Ovary (tissue), 3 donors: Measurements from ENCODE around the gene FAM170A.

Experiments
- EP300 ChIP-seq: sonication (generic); formaldehyde crosslinking; IDR thresholded peaks from one replicate; pipeline ENCODE4 v1.6.1; 2017; ENCODE audit warnings: antibody characterized with exemption
- POLR2A ChIP-seq: fragments of 450-650 bp; IDR thresholded peaks from one replicate; pipeline ENCODE4 v1.6.1; 2017; ENCODE audit warnings: antibody characterized with exemption, mild to moderate bottlenecking, moderate library complexity
- TF ChIP-seq, protein P1 (sequence below), 3 donors: fragments of 450-650 bp in 2 of 3; fragments of 200-600 bp in 1 of 3; IDR thresholded peaks; one replicate each; pipeline versions ENCODE4 v1.5.1 to v1.8.0; 2016 to 2022; ENCODE audit warnings: antibody characterized with exemption in 3 of 3, mild to moderate bottlenecking in 1 of 3
- donor health status: DM: no; HTN: no; CAD: no.

DNA sequence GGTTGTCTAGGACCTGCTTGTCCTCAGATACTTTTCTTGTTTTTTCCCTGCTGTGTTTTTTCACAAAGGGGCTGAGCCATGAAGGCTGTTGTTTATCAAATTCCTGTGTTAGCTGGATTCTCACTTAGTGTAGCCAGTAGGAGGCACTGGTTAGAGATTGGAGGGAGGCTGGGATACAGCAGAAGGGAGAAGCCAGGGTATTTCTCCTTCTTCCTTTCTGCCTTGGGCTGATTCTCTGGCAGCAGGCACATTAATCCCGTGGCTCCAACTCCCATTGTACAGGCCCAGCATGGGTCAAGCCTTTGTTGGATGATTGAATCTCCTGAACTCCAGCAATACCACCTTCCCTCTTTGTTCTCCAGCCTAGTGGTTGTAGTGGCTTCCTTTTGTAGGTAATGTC lies 46.4 kb upstream of the FAM170A start:
- TF ChIP-seq, protein P1, sequence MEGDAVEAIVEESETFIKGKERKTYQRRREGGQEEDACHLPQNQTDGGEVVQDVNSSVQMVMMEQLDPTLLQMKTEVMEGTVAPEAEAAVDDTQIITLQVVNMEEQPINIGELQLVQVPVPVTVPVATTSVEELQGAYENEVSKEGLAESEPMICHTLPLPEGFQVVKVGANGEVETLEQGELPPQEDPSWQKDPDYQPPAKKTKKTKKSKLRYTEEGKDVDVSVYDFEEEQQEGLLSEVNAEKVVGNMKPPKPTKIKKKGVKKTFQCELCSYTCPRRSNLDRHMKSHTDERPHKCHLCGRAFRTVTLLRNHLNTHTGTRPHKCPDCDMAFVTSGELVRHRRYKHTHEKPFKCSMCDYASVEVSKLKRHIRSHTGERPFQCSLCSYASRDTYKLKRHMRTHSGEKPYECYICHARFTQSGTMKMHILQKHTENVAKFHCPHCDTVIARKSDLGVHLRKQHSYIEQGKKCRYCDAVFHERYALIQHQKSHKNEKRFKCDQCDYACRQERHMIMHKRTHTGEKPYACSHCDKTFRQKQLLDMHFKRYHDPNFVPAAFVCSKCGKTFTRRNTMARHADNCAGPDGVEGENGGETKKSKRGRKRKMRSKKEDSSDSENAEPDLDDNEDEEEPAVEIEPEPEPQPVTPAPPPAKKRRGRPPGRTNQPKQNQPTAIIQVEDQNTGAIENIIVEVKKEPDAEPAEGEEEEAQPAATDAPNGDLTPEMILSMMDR (IDR thresholded peaks at IDR 0.05): no peak
- no peak for TF ChIP-seq POLR2A
- no peak for TF ChIP-seq EP300
